ENCODE measurements around the gene RPH3AL. TPM values are rescaled to one million over a fixed set of nuclear protein-coding genes. Genes with fewer than 3 reads are reported as not detected.

Gene RPH3AL
- total and polyA plus RNA-seq, 10 of the 15 experiments (the other 5 are each of a cell fraction or from before 2014, with no cell fraction given), result 0.04 to 1.2 (median 0.47) TPM; not detected in 2

DNA sequence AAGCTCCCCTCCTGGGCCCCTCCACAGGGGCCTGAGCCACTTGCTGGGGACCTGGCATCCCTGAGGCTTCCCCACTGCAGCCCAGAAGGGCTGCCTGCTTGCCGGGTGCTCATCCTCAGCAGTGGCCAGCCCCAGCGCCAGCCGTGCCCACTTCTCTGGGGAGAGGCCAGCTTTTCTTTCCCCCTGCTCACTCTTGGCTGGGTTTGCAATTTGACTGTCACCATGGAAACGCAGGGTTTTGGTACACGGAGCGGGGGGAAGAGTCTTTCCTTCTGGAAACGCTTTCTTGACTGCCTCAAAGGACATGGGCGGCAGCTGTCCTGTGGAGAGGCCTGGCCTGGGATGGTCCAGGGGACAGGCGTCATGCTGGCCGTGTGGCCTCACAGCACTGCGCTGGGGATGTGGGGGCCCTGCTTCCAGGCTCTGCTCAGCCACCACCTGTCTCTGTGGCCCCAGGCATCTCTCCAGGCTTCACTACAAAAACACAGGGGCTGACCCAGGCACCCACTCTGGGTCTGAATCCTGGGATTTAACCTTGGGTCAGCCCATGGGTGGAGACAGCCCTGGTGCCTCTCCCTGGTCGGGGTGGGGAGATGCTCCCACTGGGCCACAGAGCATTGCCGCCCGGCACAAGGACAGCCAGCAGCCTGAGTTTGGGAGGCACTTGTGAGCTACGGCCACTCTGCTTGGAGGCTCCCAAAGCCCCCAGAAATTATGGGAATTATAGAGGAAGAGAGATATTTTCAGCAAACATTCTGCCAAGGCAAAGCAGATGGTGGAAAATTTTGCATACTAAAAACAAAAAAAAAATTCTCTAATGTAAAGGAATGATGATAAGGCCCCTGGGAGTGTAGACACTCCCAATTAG, 125.3 kb downstream of the RPH3AL start:
- 45% methylated on average over 15 of the region's 15 CpGs for WGBS (ENCODE audit: insufficient coverage, insufficient replicate concordance, low lambda C conversion rate, missing lambda C conversion rate)
- Histone ChIP-seq H3K27ac (ENCODE audit: control insufficient read depth, insufficient read depth) (no peak overlapping the region), H3K27me3 (replicated peaks in 1 of 2; ENCODE audit: control insufficient read depth in 2 of 2, insufficient read depth in 2 of 2, low read length in 1 of 2) (no peaks in the 10 kb centered on the region; a peak in 2 of 4 replicates), H3K9me3 (replicated peaks; ENCODE audit: control insufficient read depth, insufficient read depth, low read length) (no peaks in the 10 kb centered on the region), H3K4me2 (ENCODE audit: control insufficient read depth, insufficient read depth) (no peak overlapping the region), H3K4me1 (ENCODE audit: control insufficient read depth, insufficient read depth, low read length) (peaks cover 5% of the 10 kb centered on the region; the same call in 1 of the 2 replicates), H2AFZ (ENCODE audit: control insufficient read depth, low read depth, low read length) (no peak overlapping the region), H3K36me3 (ENCODE audit: control insufficient read depth in 2 of 2, insufficient read depth in 2 of 2, low read length in 1 of 2) (no peaks in the 10 kb centered on the region), H4K20me1 (ENCODE audit: control insufficient read depth, insufficient read depth) (no peaks in the 10 kb centered on the region), H3K4me3 (no peak overlapping the region), H3K79me2 (ENCODE audit: control insufficient read depth, insufficient read depth, low read length) (no peaks in the 10 kb centered on the region), H3K9ac (ENCODE audit: control insufficient read depth, insufficient read depth, low read length) (no peak overlapping the region)
- FAIRE-seq (no peak), DNase-seq (ENCODE audit: low read depth, low spot score) (no peak), ATAC-seq (no peak)
- ChIA-PET POLR2A (no interaction called here), RAD21 (ENCODE audit: unreplicated experiment) (no interaction called here), CTCF (no interaction called here), SMC1A (ENCODE audit: uncharacterized antibody, unreplicated experiment) (no interaction called here)
- in situ Hi-C loops (cut with MboI) (no loop called here), intact Hi-C loops (cut with micrococcal nuclease; ENCODE audit: unreplicated experiment) (no loop called here)
- no peak for TF ChIP-seq TBL1XR1 (IDR thresholded peaks at IDR 0.05; ENCODE audit: low read depth, low read length)
- TF ChIP-seq POLR2AphosphoS5 (IDR thresholded peaks at IDR 0.05; ENCODE audit: low read length), result no peak
- TF ChIP-seq ZSCAN29 (IDR thresholded peaks at IDR 0.05), result no peak
- TF ChIP-seq CBX5 (IDR thresholded peaks at IDR 0.05; ENCODE audit: low read depth), result no peak
- no peak for TF ChIP-seq BRCA1 (IDR thresholded peaks at IDR 0.05; ENCODE audit: low read depth, low read length)
- no peak for TF ChIP-seq PML (IDR thresholded peaks at IDR 0.05; ENCODE audit: low read length)
- TF ChIP-seq PAX8 (IDR thresholded peaks at IDR 0.05), result no peak
- TF ChIP-seq ASH2L (IDR thresholded peaks at IDR 0.05; ENCODE audit: borderline replicate concordance, low read depth), result no peak
- TF ChIP-seq, protein P1, sequence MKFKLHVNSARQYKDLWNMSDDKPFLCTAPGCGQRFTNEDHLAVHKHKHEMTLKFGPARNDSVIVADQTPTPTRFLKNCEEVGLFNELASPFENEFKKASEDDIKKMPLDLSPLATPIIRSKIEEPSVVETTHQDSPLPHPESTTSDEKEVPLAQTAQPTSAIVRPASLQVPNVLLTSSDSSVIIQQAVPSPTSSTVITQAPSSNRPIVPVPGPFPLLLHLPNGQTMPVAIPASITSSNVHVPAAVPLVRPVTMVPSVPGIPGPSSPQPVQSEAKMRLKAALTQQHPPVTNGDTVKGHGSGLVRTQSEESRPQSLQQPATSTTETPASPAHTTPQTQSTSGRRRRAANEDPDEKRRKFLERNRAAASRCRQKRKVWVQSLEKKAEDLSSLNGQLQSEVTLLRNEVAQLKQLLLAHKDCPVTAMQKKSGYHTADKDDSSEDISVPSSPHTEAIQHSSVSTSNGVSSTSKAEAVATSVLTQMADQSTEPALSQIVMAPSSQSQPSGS (IDR thresholded peaks at IDR 0.05; ENCODE audit: low read length), result no peak
- TF ChIP-seq MYC (IDR thresholded peaks at IDR 0.05; ENCODE audit: insufficient read depth, insufficient read length, insufficient replicate concordance, low read length, severe bottlenecking), result no peak
- TF ChIP-seq CHD1 (IDR thresholded peaks at IDR 0.05; ENCODE audit: low read depth, low read length), result no peak
- TF ChIP-seq CBX3 (IDR thresholded peaks at IDR 0.05; ENCODE audit: borderline replicate concordance, low read depth), result no peak
- TF ChIP-seq EGR1 (IDR thresholded peaks at IDR 0.05; ENCODE audit: borderline replicate concordance in 1 of 2, low read depth in 2 of 2, low read length in 2 of 2), result no peak
- TF ChIP-seq CBFB (IDR thresholded peaks at IDR 0.05; ENCODE audit: low read depth), result no peak
- TF ChIP-seq GABPA (IDR thresholded peaks at IDR 0.05; ENCODE audit: low read depth), result no peak
- no TSS peak for BruUV-seq (replicated peaks)
